HG03378 (cell line): ENCODE results near the gene DEFB124.
A peak's percentile ranks its signal among the peaks of the same experiment; 100 is the strongest.
"Not testable (repeated sequence)": the region's sequence is repeated elsewhere in the genome, so short reads cannot be mapped to it uniquely, and the experiment has no call there.

Experiments used
- ATAC-seq: cut with Tn5 transposase; IDR thresholded peaks from one replicate; pipeline ENCODE4 v1.9.1; 2021; ENCODE audit warnings: mild to moderate bottlenecking, moderate library complexity; ENCODE audit not compliant: unreplicated experiment

The DEFB124 gene

GRCh38 chr20:31489152-31489551, 14.2 kb upstream of the DEFB124 start:
- no peak for ATAC-seq

- ATAC-seq: no peak
Observed at GRCh38 chr20:31488115-31488514, 13.2 kb upstream of the DEFB124 start.

GRCh38 chr20:31485450-31486339, 10.8 kb upstream of the DEFB124 start:
- ATAC-seq: no peak

- ATAC-seq: no peak
Observed at GRCh38 chr20:31484001-31484400, 9.1 kb upstream of the DEFB124 start.

GRCh38 chr20:31476643-31477215, 1.8 kb upstream of the DEFB124 start:
- no peak for ATAC-seq

- no peak for ATAC-seq
Observed at GRCh38 chr20:31476294-31476585, 1.3 kb upstream of the DEFB124 start.

GRCh38 chr20:31475472-31476293, 756 bp upstream of the DEFB124 start:
- no peak for ATAC-seq

- peak; percentile 88 for ATAC-seq
Observed at GRCh38 chr20:31474097-31474436, 860 bp downstream of the DEFB124 start.

GRCh38 chr20:31473331-31474096, 1.4 kb downstream of the DEFB124 start:
- ATAC-seq: peak; percentile 30

GRCh38 chr20:31472395-31473330, 2.3 kb downstream of the DEFB124 start:
- no peak for ATAC-seq

GRCh38 chr20:31470946-31471345, 4.0 kb downstream of the DEFB124 start:
- ATAC-seq: not testable (repeated sequence)

GRCh38 chr20:31454361-31454760, 20.6 kb downstream of the DEFB124 start:
- ATAC-seq: no peak

- no peak for ATAC-seq
Observed at GRCh38 chr20:31452575-31452974, 22.4 kb downstream of the DEFB124 start.

- ATAC-seq: no peak
Observed at GRCh38 chr20:31449511-31450414, 25.2 kb downstream of the DEFB124 start.

GRCh38 chr20:31446084-31446819, 28.7 kb downstream of the DEFB124 start:
- no peak for ATAC-seq

GRCh38 chr20:31440012-31440659, 34.8 kb downstream of the DEFB124 start, which contains the start of gene DEFB123:
Gene DEFB123, plus strand, starts transcription at chr20:31440632. Its CDS starts 67 bp downstream, at chr20:31440699.
- ATAC-seq: no peak

GRCh38 chr20:31430568-31431115, 44.3 kb downstream of the DEFB124 start:
- no peak for ATAC-seq
